BE2C (cell line): ENCODE data around the gene SLC24A3.

Experiments used
- DNase-seq: peaks from one replicate; pipeline ENCODE4 v3.0.0-alpha.2; 2020
- H3K27me3 ChIP-seq: fragments of 250-450 bp; sonication (Bioruptor Pico); 2 replicates; pipeline ENCODE4 v1.5.1; 2020; ENCODE audit warnings: mild to moderate bottlenecking
- H3K36me3 ChIP-seq: fragments of 250-450 bp; sonication (Bioruptor Pico); 2 replicates; pipeline ENCODE4 v1.5.1; 2020; ENCODE audit warnings: mild to moderate bottlenecking
- H3K4me1 ChIP-seq: fragments of 250-450 bp; sonication (Bioruptor Pico); 2 replicates; pipeline ENCODE4 v1.5.1; 2020
- H3K4me3 ChIP-seq: 2 replicates; pipeline ENCODE4 v1.5.1; 2011; ENCODE audit warnings: low read depth, low read length
- H3K9me3 ChIP-seq: fragments of 250-450 bp; sonication (Bioruptor Pico); 2 replicates; pipeline ENCODE4 v1.5.1; 2020
- TF ChIP-seq, protein P1 (sequence below): IDR thresholded peaks from 2 replicates; pipeline ENCODE4 v1.5.1; 2012; ENCODE audit warnings: mild to moderate bottlenecking, low read depth, low read length

Gene SLC24A3

DNA sequence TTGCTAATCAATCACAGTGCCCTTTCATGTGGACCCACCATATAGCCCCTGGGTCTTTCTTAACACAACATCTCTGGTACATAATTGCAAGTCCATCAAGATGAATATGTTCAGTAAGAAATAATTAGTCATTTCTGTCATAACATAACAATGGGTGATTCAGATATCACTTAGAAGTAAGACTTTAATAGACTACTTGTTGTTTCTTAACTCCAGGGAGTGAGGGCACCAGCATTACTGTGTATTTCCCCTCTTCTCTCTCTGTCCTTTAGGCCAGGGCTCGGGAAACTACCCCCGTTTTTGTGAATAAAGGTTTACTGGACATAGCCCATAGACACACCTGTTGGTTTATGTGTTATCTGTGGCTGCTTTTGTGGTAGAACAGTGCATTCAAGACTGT lies 123.5 kb downstream of the SLC24A3 start:
- H3K4me3 ChIP-seq, result no peak overlapping the region
- no peaks in the 10 kb centered on the region for H3K36me3 ChIP-seq
- no peaks in the 10 kb centered on the region for H3K9me3 ChIP-seq
- no peak for DNase-seq
- TF ChIP-seq, protein P1, sequence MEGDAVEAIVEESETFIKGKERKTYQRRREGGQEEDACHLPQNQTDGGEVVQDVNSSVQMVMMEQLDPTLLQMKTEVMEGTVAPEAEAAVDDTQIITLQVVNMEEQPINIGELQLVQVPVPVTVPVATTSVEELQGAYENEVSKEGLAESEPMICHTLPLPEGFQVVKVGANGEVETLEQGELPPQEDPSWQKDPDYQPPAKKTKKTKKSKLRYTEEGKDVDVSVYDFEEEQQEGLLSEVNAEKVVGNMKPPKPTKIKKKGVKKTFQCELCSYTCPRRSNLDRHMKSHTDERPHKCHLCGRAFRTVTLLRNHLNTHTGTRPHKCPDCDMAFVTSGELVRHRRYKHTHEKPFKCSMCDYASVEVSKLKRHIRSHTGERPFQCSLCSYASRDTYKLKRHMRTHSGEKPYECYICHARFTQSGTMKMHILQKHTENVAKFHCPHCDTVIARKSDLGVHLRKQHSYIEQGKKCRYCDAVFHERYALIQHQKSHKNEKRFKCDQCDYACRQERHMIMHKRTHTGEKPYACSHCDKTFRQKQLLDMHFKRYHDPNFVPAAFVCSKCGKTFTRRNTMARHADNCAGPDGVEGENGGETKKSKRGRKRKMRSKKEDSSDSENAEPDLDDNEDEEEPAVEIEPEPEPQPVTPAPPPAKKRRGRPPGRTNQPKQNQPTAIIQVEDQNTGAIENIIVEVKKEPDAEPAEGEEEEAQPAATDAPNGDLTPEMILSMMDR, result no peak
- no peaks in the 10 kb centered on the region; the same call in 1 of the 2 replicates for H3K27me3 ChIP-seq
- H3K4me1 ChIP-seq, result no peaks in the 10 kb centered on the region

GRCh38 chr20:19336631-19337030 lies 124.2 kb downstream of the SLC24A3 start:
- Histone ChIP-seq H3K36me3 (no peaks in the 10 kb centered on the region), H3K4me3 (no peak overlapping the region), H3K9me3 (no peaks in the 10 kb centered on the region), H3K4me1 (no peaks in the 10 kb centered on the region), H3K27me3 (no peaks in the 10 kb centered on the region)
- no peak for DNase-seq
- TF ChIP-seq, protein P1, result no peak

- Histone ChIP-seq H3K4me1 (no peaks in the 10 kb centered on the region), H3K36me3 (no peaks in the 10 kb centered on the region), H3K9me3 (no peaks in the 10 kb centered on the region), H3K4me3 (no peak overlapping the region), H3K27me3 (no peaks in the 10 kb centered on the region)
- DNase-seq, result no peak
- TF ChIP-seq, protein P1, result no peak
These were observed 125.9 kb downstream of the SLC24A3 start for GRCh38 chr20:19338380-19338779.

DNA sequence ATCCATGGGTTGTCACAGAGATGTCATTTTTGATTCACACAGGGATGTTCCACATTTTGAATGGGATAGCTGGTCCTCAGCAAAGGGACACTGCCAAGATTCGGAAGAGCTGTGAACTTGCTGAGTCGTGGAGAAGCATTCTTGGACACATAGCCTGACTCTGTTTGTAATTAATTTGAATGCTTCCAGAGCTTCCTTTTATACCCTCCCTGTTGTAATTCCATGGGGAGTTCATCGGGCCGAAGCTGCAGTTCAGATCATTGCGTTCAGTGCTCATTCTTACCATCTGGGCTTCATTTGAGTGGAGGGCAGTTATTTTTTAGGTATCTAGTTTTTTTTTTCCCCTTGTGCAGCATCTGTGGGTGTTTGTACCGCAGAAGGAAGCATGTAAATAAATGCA lies 126.5 kb downstream of the SLC24A3 start:
- no peak for DNase-seq
- Histone ChIP-seq H3K9me3 (no peaks in the 10 kb centered on the region), H3K4me1 (no peaks in the 10 kb centered on the region), H3K36me3 (no peaks in the 10 kb centered on the region), H3K27me3 (no peaks in the 10 kb centered on the region), H3K4me3 (no peak overlapping the region)
- TF ChIP-seq, protein P1, result no peak

GRCh38 chr20:19341348-19342053 lies 129.1 kb downstream of the SLC24A3 start:
- TF ChIP-seq, protein P1, result no peak
- no peaks in the 10 kb centered on the region for H3K36me3 ChIP-seq
- DNase-seq, result no peak

DNA sequence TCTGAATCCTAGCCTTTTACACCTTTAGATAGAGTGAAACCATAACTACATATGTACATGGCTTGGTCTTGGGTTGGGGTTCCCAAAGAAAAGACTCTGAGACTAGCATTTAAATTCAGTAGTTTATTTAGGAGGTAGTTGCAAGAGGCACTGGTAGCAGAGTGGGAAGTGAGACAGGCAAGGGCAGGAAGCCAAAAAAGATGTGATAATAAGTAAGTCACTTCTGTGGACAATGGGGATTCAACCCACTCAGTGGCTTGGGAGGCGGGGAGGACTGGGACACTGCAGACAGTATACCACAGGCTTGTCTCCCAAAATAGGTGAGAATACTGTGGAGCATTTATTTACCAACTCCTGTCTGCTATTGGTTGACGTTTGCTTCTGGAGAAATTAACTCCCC lies 131.9 kb downstream of the SLC24A3 start:
- no peaks in the 10 kb centered on the region for H3K4me1 ChIP-seq
- no peak overlapping the region for H3K4me3 ChIP-seq
- no peaks in the 10 kb centered on the region for H3K36me3 ChIP-seq
- no peaks in the 10 kb centered on the region for H3K27me3 ChIP-seq
- no peak for DNase-seq
- no peaks in the 10 kb centered on the region for H3K9me3 ChIP-seq
- TF ChIP-seq, protein P1, result no peak

More at GRCh38 chr20:19341348-19342053, 129.1 kb downstream of the SLC24A3 start:
- Histone ChIP-seq H3K9me3 (no peaks in the 10 kb centered on the region), H3K4me1 (no peaks in the 10 kb centered on the region), H3K27me3 (no peaks in the 10 kb centered on the region), H3K4me3 (no peak overlapping the region)
